Liver (tissue), 9 donors: ENCODE measurements around the gene C1QTNF12. TPM values are rescaled to one million over a fixed set of nuclear protein-coding genes. Genes with fewer than 3 reads are reported as not detected.

Experiments
- DNase-seq: peaks from one replicate; pipeline ENCODE4 v3.0.0-alpha.2; 2017; ENCODE audit warnings: low spot score
- H3K27ac ChIP-seq, 2 donors: one replicate each; pipeline ENCODE4 v1.7.0; 2013; ENCODE audit warnings: inconsistent platforms in 2 of 2, low read length in 2 of 2, control low read depth in 1 of 2, low read depth in 1 of 2, mild to moderate bottlenecking in 1 of 2
- H3K27me3 ChIP-seq, 4 donors: one replicate each; pipeline versions ENCODE4 v1.6.1 to v1.7.0; 2013; ENCODE audit warnings: low read length in 3 of 4, inconsistent platforms in 1 of 4, mild to moderate bottlenecking in 1 of 4, moderate library complexity in 1 of 4; ENCODE audit not compliant: control insufficient read depth in 4 of 4, insufficient read depth in 4 of 4
- H3K36me3 ChIP-seq, 4 donors: one replicate each; pipeline versions ENCODE4 v1.6.1 to v1.7.0; 2013; ENCODE audit warnings: low read length in 3 of 4, mild to moderate bottlenecking in 3 of 4, low read depth in 1 of 4, moderate library complexity in 1 of 4; ENCODE audit not compliant: control insufficient read depth in 4 of 4, insufficient read depth in 3 of 4
- H3K4me1 ChIP-seq, 4 donors: one replicate each; pipeline versions ENCODE4 v1.6.1 to v1.7.0; 2013; ENCODE audit warnings: low read length in 3 of 4, mild to moderate bottlenecking in 3 of 4, moderate library complexity in 1 of 4; ENCODE audit not compliant: control insufficient read depth in 4 of 4, insufficient read depth in 4 of 4
- H3K4me3 ChIP-seq, 3 donors: one replicate each; pipeline versions ENCODE4 v1.6.1 to v1.7.0; 2013; ENCODE audit warnings: low read length in 3 of 3, control low read depth in 1 of 3, low read depth in 1 of 3, mild to moderate bottlenecking in 1 of 3
- H3K9ac ChIP-seq, 2 donors: one replicate each; pipeline ENCODE4 v1.7.0; 2013; ENCODE audit warnings: low read length in 2 of 2, mild to moderate bottlenecking in 2 of 2, moderate library complexity in 2 of 2, control low read depth in 1 of 2, low read depth in 1 of 2
- H3K9me3 ChIP-seq, 4 donors: one replicate each; pipeline versions ENCODE4 v1.6.1 to v1.7.0; 2013; ENCODE audit warnings: low read length in 3 of 4; ENCODE audit not compliant: control insufficient read depth in 4 of 4
- EGR1 ChIP-seq, 2 donors: IDR thresholded peaks; 2 replicates each; pipeline ENCODE4 v1.6.1; 2016 to 2018; ENCODE audit warnings: antibody characterized with exemption in 2 of 2, low read depth in 2 of 2
- FOXA1 ChIP-seq: IDR thresholded peaks from 2 replicates; pipeline ENCODE4 v1.6.1; 2016; ENCODE audit warnings: antibody characterized with exemption
- FOXA2 ChIP-seq: IDR thresholded peaks from 2 replicates; pipeline ENCODE4 v1.6.1; 2016; ENCODE audit warnings: antibody characterized with exemption
- GABPA ChIP-seq, 2 donors: IDR thresholded peaks in 1 of 2; conservative IDR thresholded peaks in 1 of 2; 2 replicates each; pipeline ENCODE4 v1.6.1; 2016; ENCODE audit warnings: antibody characterized with exemption in 2 of 2, mild to moderate bottlenecking in 1 of 2, moderate library complexity in 1 of 2
- HNF4A ChIP-seq, 2 donors: conservative IDR thresholded peaks; 2 replicates each; pipeline ENCODE4 v1.6.1; 2016; ENCODE audit warnings: antibody characterized with exemption in 2 of 2, mild to moderate bottlenecking in 2 of 2
- HNF4G ChIP-seq: IDR thresholded peaks from 2 replicates; pipeline ENCODE4 v1.6.1; 2016; ENCODE audit warnings: antibody characterized with exemption
- JUND ChIP-seq, 2 donors: IDR thresholded peaks; 2 replicates each; pipeline ENCODE4 v1.6.1; 2016; ENCODE audit warnings: antibody characterized with exemption in 2 of 2
- NR2F2 ChIP-seq: IDR thresholded peaks from 2 replicates; pipeline ENCODE4 v1.6.1; 2016; ENCODE audit warnings: antibody characterized with exemption
- RAD21 ChIP-seq, 2 donors: IDR thresholded peaks; 2 replicates each; pipeline ENCODE4 v1.6.1; 2016; ENCODE audit warnings: antibody characterized with exemption in 2 of 2, mild to moderate bottlenecking in 2 of 2
- RXRA ChIP-seq, 2 donors: IDR thresholded peaks; 2 replicates each; pipeline ENCODE4 v1.6.1; 2017 to 2018; ENCODE audit warnings: antibody characterized with exemption in 2 of 2, mild to moderate bottlenecking in 1 of 2
- SP1 ChIP-seq: IDR thresholded peaks from 2 replicates; pipeline ENCODE4 v1.6.1; 2018; ENCODE audit warnings: antibody characterized with exemption, mild to moderate bottlenecking
- TAF1 ChIP-seq: conservative IDR thresholded peaks from 2 replicates; pipeline ENCODE4 v1.6.1; 2016; ENCODE audit warnings: antibody characterized with exemption, mild to moderate bottlenecking
- YY1 ChIP-seq: IDR thresholded peaks from 2 replicates; pipeline ENCODE4 v1.6.1; 2016; ENCODE audit warnings: antibody characterized with exemption, mild to moderate bottlenecking
- WGBS: extraction: QIAGEN DNeasy Blood & Tissue Kit; methylation state at CpG from one replicate; pipeline ENCODE4 v1.1.7; 2013; 5-methylcytosine and 5-hydroxymethylcytosine counted together
- polyA plus RNA-seq, 2 donors: library from polyadenylated mRNA; stranded (reverse) in 1 of 2; unstranded in 1 of 2; fragments of 200-250 nt in 1 of 2; fragments of >200 nt in 1 of 2; fragmentation: Nextera tagmentation in 1 of 2; extraction: Ambion mirVana in 1 of 2; gene quantifications; one replicate each; pipeline versions ENCODE4 v1.2.1 to v1.2.3, GENCODE V29; 2013 to 2015
- total RNA-seq, 2 donors: library from RNA; depleted of rRNA; stranded (reverse); fragments of >200 nt; gene quantifications; one replicate each; pipeline ENCODE4 v1.2.3, GENCODE V29; 2014
- TF ChIP-seq, protein P1 (sequence below): IDR thresholded peaks from 2 replicates; pipeline ENCODE4 v1.6.1; 2016; ENCODE audit warnings: antibody characterized with exemption
- TF ChIP-seq, protein P2 (sequence below): fragments of 150-350 bp; IDR thresholded peaks from 2 replicates; pipeline ENCODE4 v1.5.1; 2017; ENCODE audit warnings: improper control_type of control experiment, low read depth, low read length; ENCODE audit not compliant: missing input control
- TF ChIP-seq, protein P3 (sequence below): IDR thresholded peaks from 2 replicates; pipeline ENCODE4 v1.6.1; 2016; ENCODE audit warnings: antibody characterized with exemption
- TF ChIP-seq, protein P4 (sequence below): IDR thresholded peaks from 2 replicates; pipeline ENCODE4 v1.6.1; 2016; ENCODE audit warnings: antibody characterized with exemption, mild to moderate bottlenecking
- TF ChIP-seq, protein P5 (sequence below): IDR thresholded peaks from 2 replicates; pipeline ENCODE4 v1.6.1; 2016; ENCODE audit warnings: antibody characterized with exemption
- donor health status: healthy.
- donor health status: healthy.
- donor health status: healthy.
- donor health status: healthy.
- donor health status: healthy.

Gene C1QTNF12
- total and polyA plus RNA-seq, 4 donors = 0.39 to 0.40 TPM; not detected in 2

DNA sequence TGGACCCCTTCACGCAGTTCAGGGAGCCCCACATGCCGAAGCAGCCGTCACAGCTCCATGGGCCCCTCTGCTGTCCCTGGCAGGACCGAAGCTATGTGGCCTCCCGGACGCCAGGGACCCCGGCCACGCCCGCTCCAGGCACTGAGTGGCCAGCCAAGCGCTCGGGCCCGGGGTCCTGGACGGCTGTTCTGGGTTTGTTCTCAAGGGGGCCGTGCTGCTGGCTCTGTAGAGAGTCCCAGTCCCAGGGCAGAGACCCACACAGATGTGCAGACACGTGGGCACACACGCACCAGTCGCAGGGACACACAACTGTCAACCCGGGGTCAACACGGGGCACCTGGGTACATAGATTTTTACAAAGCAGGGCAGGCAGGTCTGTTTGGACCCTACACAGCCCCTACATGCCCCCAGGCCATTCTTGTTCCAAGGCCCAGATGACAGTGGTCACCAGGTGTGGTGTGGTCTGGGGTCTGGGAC lies 7.8 kb downstream of the C1QTNF12 start:
- Histone ChIP-seq H3K9me3 (no peaks in the 10 kb centered on the region), H3K4me3 (no peak overlapping the region), H3K9ac (no peak overlapping the region), H3K27ac (no peak overlapping the region), H3K4me1 (peaks cover 9 to 24% (median 13%) of the 10 kb centered on the region in 4 donors), H3K36me3 (no peaks in the 10 kb centered on the region), H3K27me3 (no peaks in the 10 kb centered on the region)
- DNase-seq = no peak
- WGBS = 83% methylated on average over 19 of the region's 19 CpGs
- TF ChIP-seq GABPA (IDR thresholded peaks at IDR 0.05 in 1 of 2, conservative IDR thresholded peaks at IDR 0.05 in 1 of 2) (no peak), NR2F2 (no peak), SP1 (no peak), EGR1 (IDR thresholded peaks at IDR 0.05; ENCODE audit: low read depth in 2 of 2) (no peak), YY1 (no peak), JUND (IDR thresholded peaks at IDR 0.05) (no peak), RAD21 (IDR thresholded peaks at IDR 0.05) (no peak), TAF1 (no peak)
- TF ChIP-seq, protein P1, sequence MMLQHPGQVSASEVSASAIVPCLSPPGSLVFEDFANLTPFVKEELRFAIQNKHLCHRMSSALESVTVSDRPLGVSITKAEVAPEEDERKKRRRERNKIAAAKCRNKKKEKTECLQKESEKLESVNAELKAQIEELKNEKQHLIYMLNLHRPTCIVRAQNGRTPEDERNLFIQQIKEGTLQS = no peak

DNA sequence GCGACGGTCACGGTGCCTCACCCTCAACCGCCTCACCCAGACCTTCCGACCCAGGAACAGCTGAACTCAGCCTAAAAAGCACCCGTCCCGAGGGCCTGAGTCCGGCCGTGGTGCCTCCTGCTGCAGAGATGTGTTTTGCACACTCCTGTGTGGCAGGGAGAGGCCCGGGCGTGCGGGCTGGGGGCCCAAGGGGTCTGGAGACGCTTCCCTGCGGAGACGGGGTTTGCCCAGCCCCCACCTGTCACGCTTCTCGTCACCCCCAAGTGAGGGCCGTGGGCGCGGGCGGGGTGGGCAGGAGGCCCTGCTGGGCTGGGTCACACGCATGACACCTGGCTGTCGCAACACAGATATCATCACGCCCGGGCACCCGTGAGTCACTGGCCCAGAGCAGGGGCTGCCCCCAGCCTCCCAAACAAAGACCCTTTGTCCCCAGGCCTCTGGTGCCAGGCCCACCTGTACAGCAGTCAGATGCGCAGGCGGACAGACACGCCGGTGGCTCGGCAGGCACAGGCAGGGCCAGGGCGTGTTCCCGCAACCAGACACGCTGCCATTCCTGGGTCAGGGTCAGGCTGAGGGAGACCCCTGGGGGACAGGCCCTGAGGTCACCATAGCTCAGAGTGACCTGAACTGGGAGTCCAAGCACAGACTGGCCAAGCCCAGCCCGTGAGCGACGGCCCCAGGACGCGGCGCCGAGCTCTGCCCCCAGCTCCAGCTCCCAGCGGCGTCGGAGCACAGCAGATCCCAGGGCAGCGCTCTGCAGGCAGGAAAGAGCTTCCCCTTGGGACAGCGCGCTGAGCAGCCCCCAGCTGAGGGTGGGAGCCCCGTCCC lies 8.4 kb downstream of the C1QTNF12 start:
- Histone ChIP-seq H3K4me1 (peaks cover 9 to 28% (median 15%) of the 10 kb centered on the region in 4 donors), H3K9me3 (no peaks in the 10 kb centered on the region), H3K27me3 (no peaks in the 10 kb centered on the region), H3K27ac (no peak overlapping the region), H3K9ac (no peak overlapping the region), H3K36me3 (no peaks in the 10 kb centered on the region), H3K4me3 (no peak overlapping the region)
- no peak for TF ChIP-seq HNF4A (conservative IDR thresholded peaks at IDR 0.05)
- TF ChIP-seq, protein P2, sequence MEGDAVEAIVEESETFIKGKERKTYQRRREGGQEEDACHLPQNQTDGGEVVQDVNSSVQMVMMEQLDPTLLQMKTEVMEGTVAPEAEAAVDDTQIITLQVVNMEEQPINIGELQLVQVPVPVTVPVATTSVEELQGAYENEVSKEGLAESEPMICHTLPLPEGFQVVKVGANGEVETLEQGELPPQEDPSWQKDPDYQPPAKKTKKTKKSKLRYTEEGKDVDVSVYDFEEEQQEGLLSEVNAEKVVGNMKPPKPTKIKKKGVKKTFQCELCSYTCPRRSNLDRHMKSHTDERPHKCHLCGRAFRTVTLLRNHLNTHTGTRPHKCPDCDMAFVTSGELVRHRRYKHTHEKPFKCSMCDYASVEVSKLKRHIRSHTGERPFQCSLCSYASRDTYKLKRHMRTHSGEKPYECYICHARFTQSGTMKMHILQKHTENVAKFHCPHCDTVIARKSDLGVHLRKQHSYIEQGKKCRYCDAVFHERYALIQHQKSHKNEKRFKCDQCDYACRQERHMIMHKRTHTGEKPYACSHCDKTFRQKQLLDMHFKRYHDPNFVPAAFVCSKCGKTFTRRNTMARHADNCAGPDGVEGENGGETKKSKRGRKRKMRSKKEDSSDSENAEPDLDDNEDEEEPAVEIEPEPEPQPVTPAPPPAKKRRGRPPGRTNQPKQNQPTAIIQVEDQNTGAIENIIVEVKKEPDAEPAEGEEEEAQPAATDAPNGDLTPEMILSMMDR = no peak
- TF ChIP-seq, protein P3, sequence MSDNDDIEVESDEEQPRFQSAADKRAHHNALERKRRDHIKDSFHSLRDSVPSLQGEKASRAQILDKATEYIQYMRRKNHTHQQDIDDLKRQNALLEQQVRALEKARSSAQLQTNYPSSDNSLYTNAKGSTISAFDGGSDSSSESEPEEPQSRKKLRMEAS = no peak
- TF ChIP-seq RAD21 (IDR thresholded peaks at IDR 0.05) = no peak
- TF ChIP-seq, protein P1 = no peak
- TF ChIP-seq HNF4G = no peak
- no peak for TF ChIP-seq TAF1
- TF ChIP-seq NR2F2 = no peak
- TF ChIP-seq, protein P4, sequence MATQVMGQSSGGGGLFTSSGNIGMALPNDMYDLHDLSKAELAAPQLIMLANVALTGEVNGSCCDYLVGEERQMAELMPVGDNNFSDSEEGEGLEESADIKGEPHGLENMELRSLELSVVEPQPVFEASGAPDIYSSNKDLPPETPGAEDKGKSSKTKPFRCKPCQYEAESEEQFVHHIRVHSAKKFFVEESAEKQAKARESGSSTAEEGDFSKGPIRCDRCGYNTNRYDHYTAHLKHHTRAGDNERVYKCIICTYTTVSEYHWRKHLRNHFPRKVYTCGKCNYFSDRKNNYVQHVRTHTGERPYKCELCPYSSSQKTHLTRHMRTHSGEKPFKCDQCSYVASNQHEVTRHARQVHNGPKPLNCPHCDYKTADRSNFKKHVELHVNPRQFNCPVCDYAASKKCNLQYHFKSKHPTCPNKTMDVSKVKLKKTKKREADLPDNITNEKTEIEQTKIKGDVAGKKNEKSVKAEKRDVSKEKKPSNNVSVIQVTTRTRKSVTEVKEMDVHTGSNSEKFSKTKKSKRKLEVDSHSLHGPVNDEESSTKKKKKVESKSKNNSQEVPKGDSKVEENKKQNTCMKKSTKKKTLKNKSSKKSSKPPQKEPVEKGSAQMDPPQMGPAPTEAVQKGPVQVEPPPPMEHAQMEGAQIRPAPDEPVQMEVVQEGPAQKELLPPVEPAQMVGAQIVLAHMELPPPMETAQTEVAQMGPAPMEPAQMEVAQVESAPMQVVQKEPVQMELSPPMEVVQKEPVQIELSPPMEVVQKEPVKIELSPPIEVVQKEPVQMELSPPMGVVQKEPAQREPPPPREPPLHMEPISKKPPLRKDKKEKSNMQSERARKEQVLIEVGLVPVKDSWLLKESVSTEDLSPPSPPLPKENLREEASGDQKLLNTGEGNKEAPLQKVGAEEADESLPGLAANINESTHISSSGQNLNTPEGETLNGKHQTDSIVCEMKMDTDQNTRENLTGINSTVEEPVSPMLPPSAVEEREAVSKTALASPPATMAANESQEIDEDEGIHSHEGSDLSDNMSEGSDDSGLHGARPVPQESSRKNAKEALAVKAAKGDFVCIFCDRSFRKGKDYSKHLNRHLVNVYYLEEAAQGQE = no peak
- no peak for TF ChIP-seq SP1
- TF ChIP-seq GABPA (IDR thresholded peaks at IDR 0.05 in 1 of 2, conservative IDR thresholded peaks at IDR 0.05 in 1 of 2) = no peak
- no peak for TF ChIP-seq RXRA (IDR thresholded peaks at IDR 0.05)
- TF ChIP-seq, protein P5, sequence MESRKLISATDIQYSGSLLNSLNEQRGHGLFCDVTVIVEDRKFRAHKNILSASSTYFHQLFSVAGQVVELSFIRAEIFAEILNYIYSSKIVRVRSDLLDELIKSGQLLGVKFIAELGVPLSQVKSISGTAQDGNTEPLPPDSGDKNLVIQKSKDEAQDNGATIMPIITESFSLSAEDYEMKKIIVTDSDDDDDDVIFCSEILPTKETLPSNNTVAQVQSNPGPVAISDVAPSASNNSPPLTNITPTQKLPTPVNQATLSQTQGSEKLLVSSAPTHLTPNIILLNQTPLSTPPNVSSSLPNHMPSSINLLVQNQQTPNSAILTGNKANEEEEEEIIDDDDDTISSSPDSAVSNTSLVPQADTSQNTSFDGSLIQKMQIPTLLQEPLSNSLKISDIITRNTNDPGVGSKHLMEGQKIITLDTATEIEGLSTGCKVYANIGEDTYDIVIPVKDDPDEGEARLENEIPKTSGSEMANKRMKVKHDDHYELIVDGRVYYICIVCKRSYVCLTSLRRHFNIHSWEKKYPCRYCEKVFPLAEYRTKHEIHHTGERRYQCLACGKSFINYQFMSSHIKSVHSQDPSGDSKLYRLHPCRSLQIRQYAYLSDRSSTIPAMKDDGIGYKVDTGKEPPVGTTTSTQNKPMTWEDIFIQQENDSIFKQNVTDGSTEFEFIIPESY = no peak
- TF ChIP-seq FOXA2 = no peak
- TF ChIP-seq FOXA1 = no peak
- TF ChIP-seq JUND (IDR thresholded peaks at IDR 0.05) = no peak
- no peak for TF ChIP-seq YY1
- no peak for DNase-seq
- 65% methylated on average over 48 of the region's 48 CpGs for WGBS
